GM12878 (cell line): ENCODE results near the gene STXBP5. TPM values are rescaled to one million over a fixed set of nuclear protein-coding genes. Genes with fewer than 3 reads are reported as not detected.

ENCODE experiments used
- ATAC-seq: fragments of 200-7000 bp; cut with Tn5 transposase; 3 replicates; pipeline ENCODE4 v1.9.1; 2020; ENCODE audit warnings: mild to moderate bottlenecking, moderate library complexity
- BruUV-seq: library from RNA; stranded (reverse); fragments of 400-500 nt; replicated peaks from 2 replicates; lab custom pipeline; 2021; lab: Mats Ljungman, UMichigan
- CTCF ChIA-PET: fragments of 300-600 bp; sonication (Branson Sonifier 250); formaldehyde crosslinking; extraction: SDS; loops from one replicate; lab custom pipeline; 2021; ENCODE audit warnings: inconsistent platforms; lab: Yijun Ruan, JAX
- POLR2A ChIA-PET: fragments of 350-600 bp; formaldehyde crosslinking; extraction: SDS; loops from one replicate; lab custom pipeline; 2021; ENCODE audit warnings: inconsistent platforms; lab: Charles Lee
- RAD21 ChIA-PET: fragments of 300-600 bp; sonication (Branson Sonifier 250); formaldehyde crosslinking; loops from one replicate; lab custom pipeline; 2023; ENCODE audit warnings: antibody characterized with exemption; ENCODE audit not compliant: unreplicated experiment; lab: Charles Lee
- SMC1A ChIA-PET: fragments of 300-600 bp; sonication (Branson Sonifier 250); formaldehyde crosslinking; loops from one replicate; lab custom pipeline; 2023; ENCODE audit not compliant: unreplicated experiment, uncharacterized antibody; lab: Charles Lee
- DNase-seq: peaks from one replicate; pipeline ENCODE4 v3.0.0-alpha.2; 2011; ENCODE audit warnings: low read depth, low spot score
- FAIRE-seq: peaks from 3 replicates; lab custom pipeline; 2011; peaks lifted over from hg19 to GRCh38; lab: Jason Lieb, UNC
- H2AFZ ChIP-seq: 2 replicates; pipeline ENCODE4 v1.6.0; 2011; ENCODE audit warnings: low read depth, low read length, control low read depth; ENCODE audit not compliant: control insufficient read depth
- H3K27ac ChIP-seq: 2 replicates; pipeline ENCODE4 v1.5.1; 2011; ENCODE audit warnings: control low read depth; ENCODE audit not compliant: control insufficient read depth, insufficient read depth
- H3K27me3 ChIP-seq, 2 experiments: replicated peaks in 1 of 2; 2 replicates each; pipeline versions ENCODE4 v1.6.0 to v1.6.1; 2011; ENCODE audit warnings: low read length in 1 of 2; ENCODE audit not compliant: control insufficient read depth in 2 of 2, insufficient read depth in 2 of 2
- H3K36me3 ChIP-seq, 2 experiments: 2 replicates each; pipeline ENCODE4 v1.5.1; 2011; ENCODE audit warnings: low read length in 1 of 2; ENCODE audit not compliant: control insufficient read depth in 2 of 2, insufficient read depth in 2 of 2
- H3K4me1 ChIP-seq: 2 replicates; pipeline ENCODE4 v1.6.1; 2011; ENCODE audit warnings: mild to moderate bottlenecking, low read length, moderate library complexity, mixed read lengths; ENCODE audit not compliant: control insufficient read depth, insufficient read depth
- H3K4me2 ChIP-seq: 2 replicates; pipeline ENCODE4 v1.6.0; 2011; ENCODE audit warnings: control low read depth; ENCODE audit not compliant: control insufficient read depth, insufficient read depth
- H3K4me3 ChIP-seq: fragments of 200-600 bp; sonication (generic); 2 replicates; pipeline ENCODE4 v1.5.1; 2016
- H3K79me2 ChIP-seq: 2 replicates; pipeline ENCODE4 v1.6.0; 2011; ENCODE audit warnings: low read length; ENCODE audit not compliant: control insufficient read depth, insufficient read depth
- H3K9ac ChIP-seq: 2 replicates; pipeline ENCODE4 v1.8.0; 2011; ENCODE audit warnings: low read length, control low read depth, mixed read lengths; ENCODE audit not compliant: control insufficient read depth, insufficient read depth
- H3K9me3 ChIP-seq: replicated peaks from 3 replicates; pipeline ENCODE4 v1.5.1; 2011; ENCODE audit warnings: mild to moderate bottlenecking, low read length; ENCODE audit not compliant: control insufficient read depth, insufficient read depth
- H4K20me1 ChIP-seq: 2 replicates; pipeline ENCODE4 v1.6.0; 2011; ENCODE audit not compliant: control insufficient read depth, insufficient read depth
- ATF2 ChIP-seq: IDR thresholded peaks from 2 replicates; pipeline ENCODE4 v1.6.1; 2012; ENCODE audit warnings: low read length, inconsistent platforms
- BCL3 ChIP-seq: IDR thresholded peaks from 2 replicates; pipeline ENCODE4 v1.6.1; 2011; ENCODE audit warnings: borderline replicate concordance, low read depth, mild to moderate bottlenecking, moderate library complexity, low read length; ENCODE audit not compliant: insufficient read depth, poor library complexity, severe bottlenecking
- CEBPZ ChIP-seq: fragments of 150-350 bp; IDR thresholded peaks from 2 replicates; pipeline ENCODE4 v1.6.1; 2016; ENCODE audit warnings: low read depth, low read length
- CHD2 ChIP-seq: IDR thresholded peaks from 2 replicates; pipeline ENCODE4 v1.6.1; 2011; ENCODE audit warnings: low read depth, low read length, improper control_type of control experiment, borderline replicate concordance
- EZH2 ChIP-seq: IDR thresholded peaks from 2 replicates; pipeline ENCODE4 v1.6.1; 2012; ENCODE audit warnings: low read depth, mild to moderate bottlenecking, control low read depth, inconsistent platforms, low read length, borderline replicate concordance; ENCODE audit not compliant: control insufficient read depth
- KDM1A ChIP-seq: fragments of 200-600 bp; sonication (generic); IDR thresholded peaks from 2 replicates; pipeline ENCODE4 v1.6.1; 2016; ENCODE audit warnings: borderline replicate concordance
- NBN ChIP-seq: fragments of 450-650 bp; IDR thresholded peaks from 2 replicates; pipeline ENCODE4 v1.6.1; 2016
- RBBP5 ChIP-seq: fragments of 200-600 bp; sonication (generic); conservative IDR thresholded peaks from 2 replicates; pipeline ENCODE4 v1.6.1; 2016
- RELA ChIP-seq: fragments of 450-650 bp; IDR thresholded peaks from 2 replicates; pipeline ENCODE4 v1.8.0; 2014; ENCODE audit warnings: borderline replicate concordance; ENCODE audit not compliant: partially characterized antibody
- SKIL ChIP-seq: fragments of 450-650 bp; IDR thresholded peaks from 2 replicates; pipeline ENCODE4 v1.6.1; 2017; ENCODE audit warnings: mild to moderate bottlenecking, low read depth, inconsistent platforms; ENCODE audit not compliant: poor library complexity, severe bottlenecking
- SUPT20H ChIP-seq: IDR thresholded peaks from 2 replicates; pipeline ENCODE4 v1.6.1; 2011; ENCODE audit warnings: low read depth, mild to moderate bottlenecking, low read length, moderate library complexity, borderline replicate concordance; ENCODE audit not compliant: control insufficient read depth
- TCF3 ChIP-seq: IDR thresholded peaks from 2 replicates; pipeline ENCODE4 v1.6.1; 2012; ENCODE audit warnings: low read depth, mild to moderate bottlenecking, low read length, borderline replicate concordance; ENCODE audit not compliant: insufficient read depth
- USF1 ChIP-seq: IDR thresholded peaks from 2 replicates; pipeline ENCODE4 v1.6.1; 2011; ENCODE audit warnings: borderline replicate concordance, low read depth, mild to moderate bottlenecking, moderate library complexity, mixed read lengths, low read length; ENCODE audit not compliant: insufficient read depth; ENCODE audit errors: extremely low read length
- WGBS: methylation state at CpG from one replicate; pipeline ENCODE4 v1.1.6; 2016; ENCODE audit warnings: low lambda C conversion rate; ENCODE audit not compliant: insufficient replicate concordance, insufficient coverage; ENCODE audit errors: missing lambda C conversion rate; 5-methylcytosine and 5-hydroxymethylcytosine counted together
- in situ Hi-C: fragments of 300-500 bp; cut with MboI; formaldehyde crosslinking; loops from 9 replicates; pipeline ENCODE4 v1.14.3; 2018; ENCODE audit warnings: mixed read lengths
- intact Hi-C: fragments of 100-400 bp; cut with micrococcal nuclease; formaldehyde crosslinking; loops from one replicate; pipeline ENCODE4 v1.14.2; 2022; ENCODE audit not compliant: unreplicated experiment
- polyA plus RNA-seq, 11 experiments: library from polyadenylated mRNA; depleted of rRNA in 4 of 11; unstranded in 6 of 11; stranded (reverse) in 5 of 11; fragments of >200 nt; fragmentation: Nextera tagmentation in 4 of 11; fragmentation: Illumina TruSeq in 1 of 11; extraction: Ambion mirVana in 4 of 11; extraction: Trizol in 1 of 11; gene quantifications; 1 replicate in 1 of 11; 2 replicates in 10 of 11; pipeline versions ENCODE4 v1.2.1 to v1.2.3, GENCODE V29; 2011 to 2016; ENCODE audit warnings: inconsistent platforms in 2 of 11, missing spikeins in 2 of 11, low read depth in 1 of 11
- total RNA-seq, 4 experiments: library from RNA; depleted of rRNA in 3 of 4; stranded (reverse); fragments of >200 nt in 3 of 4; fragmentation: Illumina TruSeq in 1 of 4; extraction: Trizol in 1 of 4; gene quantifications; 2 replicates each; pipeline versions ENCODE4 v1.2.1 to v1.2.3, GENCODE V29; 2013 to 2021

The STXBP5 gene
- total and polyA plus RNA-seq, 10 of the 15 experiments (the other 5 are each of a cell fraction or from before 2014, with no cell fraction given), result 1.4 to 13.2 (median 8.4) TPM

GRCh38 chr6:147395158-147395557 lies 190.9 kb downstream of the STXBP5 start:
- ChIA-PET SMC1A (interaction anchor here (0.9 kb wide), 1 partner anchor 68 kb away, joined by 3 read pairs; no protein-coding TSS in a partner anchor), POLR2A (interaction anchor here (0.6 kb wide), 1 partner anchor 590 kb away, joined by 3 read pairs; no protein-coding TSS in a partner anchor), CTCF (no interaction called here)

More at GRCh38 chr6:147395158-147395557, 190.9 kb downstream of the STXBP5 start:
- DNase-seq (no peak), ATAC-seq (no peak), FAIRE-seq (no peak)
- H3K4me2 ChIP-seq, result no peak overlapping the region
- H3K79me2 ChIP-seq, result no peaks in the 10 kb centered on the region
- no peak overlapping the region for H3K4me3 ChIP-seq
- no peaks in the 10 kb centered on the region for H3K27me3 ChIP-seq
- H3K9ac ChIP-seq, result no peak overlapping the region
- H3K9me3 ChIP-seq, result no peaks in the 10 kb centered on the region
- H4K20me1 ChIP-seq, result no peaks in the 10 kb centered on the region
- RAD21 ChIA-PET, result no interaction called here
- TF ChIP-seq BCL3 (no peak), RBBP5 (no peak), TCF3 (no peak), EZH2 (no peak), RELA (no peak), KDM1A (no peak), USF1 (no peak), ATF2 (no peak), SUPT20H (no peak), CEBPZ (no peak), NBN (no peak), SKIL (no peak), CHD2 (no peak)
- 50% methylated on average over 1 of the region's 1 CpG for WGBS
- intact Hi-C loops, result loop anchor here (10.0 kb wide), 2 partner anchors 580 to 1070 kb away; no protein-coding TSS in a partner anchor
- no TSS peak for BruUV-seq
- H3K27ac ChIP-seq, result no peak overlapping the region
- in situ Hi-C loops, result no loop called here
- H3K4me1 ChIP-seq, result no peaks in the 10 kb centered on the region
- H3K36me3 ChIP-seq, result no peaks in the 10 kb centered on the region
- H2AFZ ChIP-seq, result no peak overlapping the region
